Ovary (tissue), 3 donors: ENCODE data around the gene PRM1.

Experiments used
- CTCF ChIP-seq, 3 donors: fragments of 450-650 bp in 2 of 3; fragments of 200-600 bp in 1 of 3; IDR thresholded peaks; one replicate each; pipeline versions ENCODE4 v1.5.1 to v1.8.0; 2016 to 2022; ENCODE audit warnings: antibody characterized with exemption in 3 of 3, mild to moderate bottlenecking in 1 of 3
- EP300 ChIP-seq: sonication (generic); formaldehyde crosslinking; IDR thresholded peaks from one replicate; pipeline ENCODE4 v1.6.1; 2017; ENCODE audit warnings: antibody characterized with exemption
- donor health status: DM: no; HTN: no; CAD: no.

GRCh38 chr16:11327277-11328171, 46.4 kb upstream of the PRM1 start:
- no peak for TF ChIP-seq CTCF (IDR thresholded peaks at IDR 0.05)
- no peak for TF ChIP-seq EP300
